ENCODE results near the gene OR10R2.

- TF ChIP-seq CTCF (IDR thresholded peaks at IDR 0.05) (no peak), EP300 (IDR thresholded peaks at IDR 0.05) (no peak), POLR2A (IDR thresholded peaks at IDR 0.05) (no peak), POLR2AphosphoS5 (IDR thresholded peaks at IDR 0.05) (no peak)
Measured at GRCh38 chr1:158494796-158495195, 22.8 kb downstream of the OR10R2 start.

All from gastroesophageal sphincter (tissue), 3 donors.